Neural cell (in vitro differentiated cells): ENCODE measurements around the gene SEC22B. TPM values are rescaled to one million over a fixed set of nuclear protein-coding genes. Genes with fewer than 3 reads are reported as not detected.
"Not testable (repeated sequence)": the region's sequence is repeated elsewhere in the genome, so short reads cannot be mapped to it uniquely, and the experiment has no call there.

Experiments
- H2AFZ ChIP-seq: fragments of 200-600, 300-800 bp; sonication (generic), shearing (Covaris generic); 2 replicates; pipeline ENCODE4 v1.6.0; 2014; ENCODE audit warnings: low read depth, mild to moderate bottlenecking, antibody characterized with exemption, low read length, moderate library complexity
- H3F3A ChIP-seq: fragments of 200-600 bp; shearing (Covaris generic); 2 replicates; pipeline ENCODE4 v1.6.1; 2016; ENCODE audit warnings: mild to moderate bottlenecking, moderate library complexity, mixed read lengths, antibody characterized with exemption, low read length; ENCODE audit not compliant: insufficient read depth, poor library complexity, severe bottlenecking
- H3K27ac ChIP-seq: fragments of 200-600, 300-800 bp; sonication (generic), shearing (Covaris generic); 2 replicates; pipeline ENCODE4 v1.5.1; 2014; ENCODE audit warnings: mild to moderate bottlenecking, low read length, moderate library complexity
- H3K27me3 ChIP-seq: fragments of 300-800, 200-600 bp; sonication (generic), shearing (Covaris generic); 2 replicates; pipeline ENCODE4 v1.6.0; 2014; ENCODE audit warnings: mild to moderate bottlenecking, low read depth, low read length, moderate library complexity; ENCODE audit not compliant: insufficient read depth
- H3K36me3 ChIP-seq: fragments of 300-800, 200-600 bp; sonication (generic), shearing (Covaris generic); 2 replicates; pipeline ENCODE4 v1.5.1; 2014; ENCODE audit warnings: mild to moderate bottlenecking, antibody characterized with exemption, low read length, moderate library complexity; ENCODE audit not compliant: insufficient read depth
- H3K4me2 ChIP-seq: fragments of 300-800, 200-600 bp; sonication (generic), shearing (Covaris generic); 2 replicates; pipeline ENCODE4 v1.6.0; 2014; ENCODE audit warnings: mild to moderate bottlenecking, low read length
- H3K4me3 ChIP-seq: fragments of 300-800, 200-600 bp; sonication (generic), shearing (Covaris generic); 2 replicates; pipeline ENCODE4 v1.5.1; 2014; ENCODE audit warnings: mild to moderate bottlenecking, low read length, moderate library complexity
- H3K79me2 ChIP-seq: fragments of 200-600 bp; shearing (Covaris generic); replicated peaks from 2 replicates; pipeline ENCODE4 v1.6.0; 2014; ENCODE audit warnings: mild to moderate bottlenecking, low read length, moderate library complexity; ENCODE audit not compliant: insufficient read depth
- H3K9ac ChIP-seq: fragments of 300-800, 200-600 bp; sonication (generic), shearing (Covaris generic); 2 replicates; pipeline ENCODE4 v1.6.1; 2016; ENCODE audit warnings: mild to moderate bottlenecking, low read length, mixed read lengths
- H3K9me2 ChIP-seq: fragments of 200-600 bp; shearing (Covaris generic); 2 replicates; pipeline ENCODE4 v1.6.1; 2016; ENCODE audit warnings: mild to moderate bottlenecking, low read length, mixed read lengths; ENCODE audit not compliant: insufficient read depth
- H3K9me3 ChIP-seq: fragments of 200-600, 300-800 bp; sonication (generic), shearing (Covaris generic); 2 replicates; pipeline ENCODE4 v1.6.1; 2016; ENCODE audit warnings: mild to moderate bottlenecking, mixed run types, low read length, moderate library complexity, mixed read lengths
- H4K20me1 ChIP-seq: fragments of 200-600 bp; shearing (Covaris generic); 2 replicates; pipeline ENCODE4 v1.6.1; 2016; ENCODE audit warnings: mild to moderate bottlenecking, mixed run types; ENCODE audit not compliant: insufficient read depth
- EP300 ChIP-seq: fragments of 450-650 bp; conservative IDR thresholded peaks from 2 replicates; pipeline ENCODE4 v1.6.1; 2014; ENCODE audit warnings: antibody characterized with exemption, mild to moderate bottlenecking, moderate library complexity; ENCODE audit not compliant: poor library complexity, severe bottlenecking
- POLR2AphosphoS5 ChIP-seq: IDR thresholded peaks from 2 replicates; pipeline ENCODE4 v1.6.1; 2012
- RAD21 ChIP-seq: fragments of 450-650 bp; conservative IDR thresholded peaks from 2 replicates; pipeline ENCODE4 v1.6.1; 2014; ENCODE audit warnings: antibody characterized with exemption, mild to moderate bottlenecking, moderate library complexity
- REST ChIP-seq: IDR thresholded peaks from 2 replicates; pipeline ENCODE4 v1.6.1; 2012; ENCODE audit warnings: borderline replicate concordance
- polyA plus RNA-seq: library from polyadenylated mRNA; depleted of rRNA; stranded (reverse); fragments of >200 nt; gene quantifications from 2 replicates; pipeline ENCODE4 v1.2.3, GENCODE V29; 2014

The SEC22B gene
- polyA plus RNA-seq, 1 donor from 2014 or later, result 29.3 TPM

- TF ChIP-seq EP300 (no peak), REST (no peak), RAD21 (no peak), POLR2AphosphoS5 (no peak)
- Histone ChIP-seq H3K27me3 (no peaks in the 10 kb centered on the region), H3K9ac (no peak overlapping the region), H3K79me2 (no peaks in the 10 kb centered on the region), H3K9me2 (no peaks in the 10 kb centered on the region), H3K4me2 (no peak overlapping the region), H3K36me3 (no peaks in the 10 kb centered on the region), H3K9me3 (no peaks in the 10 kb centered on the region), H3K4me3 (no peak overlapping the region), H4K20me1 (no peaks in the 10 kb centered on the region), H2AFZ (no peak overlapping the region), H3F3A (no peaks in the 10 kb centered on the region), H3K27ac (no peak overlapping the region)
Measured at GRCh38 chr1:120133228-120133927, 42.9 kb downstream of the SEC22B start.

GRCh38 chr1:120132406-120132763 lies 43.9 kb downstream of the SEC22B start:
- H3K27ac ChIP-seq, H3K4me2 ChIP-seq, H3K4me3 ChIP-seq, H3K9me2 ChIP-seq, H3K79me2 ChIP-seq, H3K9ac ChIP-seq, H4K20me1 ChIP-seq, H3F3A ChIP-seq, H2AFZ ChIP-seq, H3K9me3 ChIP-seq, H3K27me3 ChIP-seq, H3K36me3 ChIP-seq: not testable (repeated sequence)

- not testable (repeated sequence) for H3F3A ChIP-seq, H3K4me3 ChIP-seq, H4K20me1 ChIP-seq, H3K27ac ChIP-seq, H3K27me3 ChIP-seq, H3K9me2 ChIP-seq, H3K9me3 ChIP-seq, H3K36me3 ChIP-seq, H3K4me2 ChIP-seq, H3K79me2 ChIP-seq, H2AFZ ChIP-seq, H3K9ac ChIP-seq
Measured at GRCh38 chr1:120131611-120132405, 44.5 kb downstream of the SEC22B start.

- not testable (repeated sequence) for H3K9ac ChIP-seq, H3K4me2 ChIP-seq, H3K27me3 ChIP-seq, H3K36me3 ChIP-seq, H3F3A ChIP-seq, H3K9me3 ChIP-seq, H3K79me2 ChIP-seq, H2AFZ ChIP-seq, H4K20me1 ChIP-seq, H3K9me2 ChIP-seq, H3K4me3 ChIP-seq, H3K27ac ChIP-seq
Measured at GRCh38 chr1:120127921-120128320, 48.4 kb downstream of the SEC22B start.

DNA sequence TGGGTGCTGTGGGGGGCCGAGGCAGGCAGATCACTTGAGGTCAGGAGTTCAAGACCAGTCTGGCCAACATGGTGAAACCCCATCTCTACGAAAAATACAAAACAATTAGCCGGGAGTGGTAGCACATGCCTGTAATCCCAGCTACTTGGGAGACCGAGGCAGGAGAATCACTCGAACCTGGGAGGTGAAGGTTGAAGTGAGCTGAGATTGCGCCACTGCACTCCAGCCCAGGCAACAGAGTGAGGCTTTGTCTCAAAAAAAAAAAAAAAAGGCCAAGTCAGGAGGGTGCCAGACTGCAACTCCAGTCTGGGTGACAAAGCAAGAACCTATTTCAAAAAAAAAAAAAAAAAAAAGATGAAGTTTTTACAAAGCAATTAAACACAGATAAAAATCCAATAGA lies 50.1 kb downstream of the SEC22B start:
- not testable (repeated sequence) for H3K4me3 ChIP-seq, H3K36me3 ChIP-seq, H3K9me3 ChIP-seq, H3F3A ChIP-seq, H4K20me1 ChIP-seq, H2AFZ ChIP-seq, H3K27me3 ChIP-seq, H3K9ac ChIP-seq, H3K9me2 ChIP-seq, H3K79me2 ChIP-seq, H3K4me2 ChIP-seq, H3K27ac ChIP-seq

- not testable (repeated sequence) for H3K4me2 ChIP-seq, H3K9ac ChIP-seq, H3K79me2 ChIP-seq, H3K27ac ChIP-seq, H4K20me1 ChIP-seq, H3K36me3 ChIP-seq, H3K27me3 ChIP-seq, H3F3A ChIP-seq, H3K9me3 ChIP-seq, H3K4me3 ChIP-seq, H2AFZ ChIP-seq, H3K9me2 ChIP-seq
Measured at GRCh38 chr1:120124628-120125027, 51.7 kb downstream of the SEC22B start.
